GM19099 (cell line): ENCODE results near the gene SLC41A3.

ENCODE experiments used
- POLR2A ChIP-seq: IDR thresholded peaks from 3 replicates; pipeline ENCODE4 v1.6.1; 2011; ENCODE audit warnings: low read depth; ENCODE audit not compliant: insufficient read length; ENCODE audit errors: extremely low read depth

SLC41A3 gene

DNA sequence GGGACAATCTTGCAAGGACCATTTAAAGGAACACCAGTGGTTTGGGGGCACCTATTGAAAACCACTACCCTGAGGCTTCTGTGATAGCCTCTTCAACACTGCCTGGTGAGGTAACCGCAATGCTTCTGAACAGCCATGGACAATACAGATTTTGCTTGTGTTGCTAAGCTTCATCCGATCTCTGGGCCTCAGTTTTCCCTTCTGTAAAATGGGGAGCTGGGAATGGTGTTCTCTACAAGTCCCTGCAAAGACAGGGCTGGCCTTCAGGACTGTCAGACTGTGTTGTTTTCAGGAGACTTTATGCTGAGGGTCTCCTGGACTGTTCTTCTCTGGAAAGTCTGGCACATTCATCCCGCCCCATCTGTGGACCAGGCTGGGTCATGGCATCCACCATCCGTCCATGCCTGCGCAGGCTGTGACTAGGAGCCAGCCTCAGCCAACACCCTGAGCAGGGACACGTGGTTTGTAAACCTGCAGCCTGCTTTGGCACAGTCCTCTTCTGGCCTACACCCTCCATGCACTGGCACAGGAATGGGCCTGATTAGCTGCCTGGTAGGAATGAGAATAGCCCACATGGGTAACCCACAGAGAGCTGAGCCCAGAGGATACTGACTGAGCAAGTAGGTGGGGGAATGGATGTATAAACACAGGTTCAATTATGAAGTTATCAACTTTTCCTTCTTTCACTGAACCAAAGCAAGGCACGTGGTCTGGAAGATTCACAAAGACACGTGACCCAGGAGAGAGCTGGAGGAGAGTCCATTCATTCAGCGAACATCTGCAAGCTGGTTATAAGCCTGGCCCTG lies 59.7 kb downstream of the SLC41A3 start:
- no peak for TF ChIP-seq POLR2A

DNA sequence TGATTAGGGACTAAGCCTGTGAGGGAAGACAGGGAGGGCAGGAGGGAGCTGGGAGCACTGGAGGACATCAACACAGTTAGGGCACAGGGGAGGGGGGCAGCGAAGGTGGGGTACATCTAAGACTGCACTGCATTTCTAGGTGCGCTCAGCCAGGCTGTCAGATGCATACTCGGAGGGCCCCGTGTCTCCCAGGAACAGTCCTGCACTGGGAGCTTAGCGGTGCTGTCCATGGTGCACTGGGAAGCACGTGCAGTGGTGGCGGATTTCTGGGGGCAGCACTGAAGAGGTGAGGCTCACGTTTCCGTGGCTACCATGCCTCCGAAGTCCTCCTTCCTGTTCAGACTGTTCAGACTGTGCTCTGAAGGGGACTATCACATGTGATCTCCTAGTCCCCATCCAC lies 60.5 kb downstream of the SLC41A3 start:
- no peak for TF ChIP-seq POLR2A

DNA sequence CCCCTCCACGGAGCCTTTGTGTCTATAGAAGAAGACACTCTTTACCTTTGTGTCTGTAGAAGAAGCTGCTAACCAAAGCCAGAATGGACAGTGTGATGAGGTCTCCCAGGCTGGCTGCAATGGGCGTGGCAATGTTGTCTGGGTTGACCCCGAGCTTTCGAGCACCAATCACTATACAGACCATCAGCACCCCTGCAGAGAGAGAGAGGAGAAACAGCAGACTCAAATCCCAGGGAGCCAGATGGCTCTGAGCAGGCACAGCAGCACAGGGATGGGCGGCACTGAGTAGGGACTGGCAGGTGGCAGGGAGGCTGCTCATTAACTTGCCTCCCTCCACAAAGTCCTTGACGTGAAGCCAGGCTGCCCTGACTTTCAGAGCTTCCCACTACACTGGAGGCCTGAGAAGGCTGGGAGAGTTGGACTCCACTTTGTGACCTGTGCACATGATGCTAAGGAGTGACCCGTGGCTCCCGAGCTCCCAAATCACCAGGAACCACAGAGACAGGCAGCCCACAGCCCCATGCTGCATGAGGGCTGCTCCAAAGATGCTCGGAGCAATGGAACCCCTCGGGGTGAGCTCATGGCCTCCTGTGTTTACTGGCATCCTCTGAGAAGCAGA lies 61.1 kb downstream of the SLC41A3 start:
- TF ChIP-seq POLR2A, result no peak

DNA sequence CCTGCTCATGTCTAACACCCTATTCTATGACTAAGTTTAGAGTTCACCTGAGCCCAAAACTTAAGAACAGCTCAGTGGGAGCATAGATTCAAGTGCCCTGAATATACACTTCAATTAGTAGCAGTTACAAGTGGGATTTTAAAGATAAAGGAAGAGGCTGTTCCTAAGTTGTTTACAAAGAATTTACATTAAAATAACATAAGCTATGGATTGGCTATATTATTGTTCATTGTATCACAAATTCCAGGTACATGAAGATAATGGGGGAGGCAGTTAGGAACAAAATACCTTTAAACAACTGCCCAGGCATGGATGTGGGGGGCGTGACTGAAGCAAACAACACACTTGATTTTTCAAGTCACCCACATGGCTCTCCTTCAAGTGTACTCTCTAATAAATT lies 62.2 kb downstream of the SLC41A3 start:
- TF ChIP-seq POLR2A, result no peak

DNA sequence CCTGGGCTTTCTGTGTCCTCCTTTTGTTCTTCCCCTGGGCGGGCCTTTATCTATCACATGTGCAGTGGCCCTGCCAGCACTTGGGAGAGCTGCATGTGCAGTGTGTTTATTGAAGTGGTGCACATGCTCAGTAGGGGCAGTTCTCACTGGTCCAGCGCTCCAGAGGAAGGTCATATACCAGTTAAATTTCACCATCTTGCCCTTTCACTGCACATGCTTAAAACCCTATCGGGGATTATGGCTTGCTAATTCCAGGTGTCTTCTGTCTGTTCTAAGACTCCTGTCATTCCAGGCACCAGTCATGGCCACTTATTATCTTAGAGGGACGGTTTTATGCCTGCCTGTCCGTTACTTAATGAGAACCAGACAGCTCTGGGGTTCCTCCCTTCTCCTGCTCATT lies 62.7 kb downstream of the SLC41A3 start:
- TF ChIP-seq POLR2A, result no peak

DNA sequence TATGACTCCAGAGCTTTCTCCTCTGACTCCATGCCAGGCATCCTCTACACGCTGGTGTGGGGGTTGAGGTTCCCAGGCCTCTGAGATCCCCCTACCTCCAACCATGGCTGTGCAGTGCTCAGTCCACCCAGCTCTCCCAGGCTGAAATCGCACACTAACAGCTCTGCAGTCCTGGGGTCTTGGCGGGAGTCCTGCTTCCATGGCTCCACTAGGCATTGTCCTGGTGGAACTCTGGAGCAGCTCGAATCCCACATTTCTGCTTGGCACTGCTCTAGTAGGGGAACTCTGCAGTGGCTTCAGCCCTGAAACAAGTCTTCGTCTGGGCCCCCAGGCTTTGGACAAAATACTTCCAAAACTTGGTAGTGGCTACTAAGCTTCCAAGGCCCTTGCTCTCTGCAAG lies 64.2 kb downstream of the SLC41A3 start:
- TF ChIP-seq POLR2A, result no peak

DNA sequence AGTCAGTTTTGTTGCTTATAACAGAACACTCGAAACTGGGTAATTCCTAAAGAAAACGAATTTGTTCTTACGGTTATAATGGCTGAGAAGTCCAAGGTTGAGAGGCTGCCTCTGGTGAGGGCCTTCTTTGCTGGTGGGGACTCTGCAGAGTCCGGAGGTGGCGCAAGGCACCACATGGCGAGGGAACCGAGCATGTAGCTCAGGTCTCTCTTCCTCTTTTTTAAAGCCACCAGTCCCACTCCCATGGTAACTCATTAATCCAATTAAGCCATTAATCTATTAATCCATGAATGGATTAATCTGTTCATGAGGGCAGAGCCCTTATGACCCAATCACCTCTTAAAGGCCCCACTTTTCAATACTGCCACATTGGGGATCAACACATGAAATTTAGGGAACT lies 64.9 kb downstream of the SLC41A3 start:
- TF ChIP-seq POLR2A, result no peak

DNA sequence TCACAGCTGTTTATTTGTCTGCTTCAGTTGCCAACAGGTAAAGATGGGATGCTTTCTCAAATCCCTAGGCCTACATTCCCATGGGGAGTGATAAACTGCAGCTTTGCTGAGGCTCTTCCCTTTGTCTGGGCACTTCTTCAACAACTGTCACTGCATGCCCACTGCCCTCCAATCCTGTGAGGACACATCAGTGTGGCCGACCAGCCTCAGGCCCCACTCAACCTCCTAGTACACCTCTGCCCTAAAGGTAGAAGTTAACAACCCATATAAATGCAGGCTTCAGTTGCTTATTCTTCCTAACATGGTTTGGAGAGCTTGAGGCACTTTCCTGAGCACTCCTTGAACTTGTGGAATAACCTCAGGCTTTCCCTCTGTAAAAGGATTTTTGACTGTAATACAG lies 65.4 kb downstream of the SLC41A3 start:
- TF ChIP-seq POLR2A, result no peak

DNA sequence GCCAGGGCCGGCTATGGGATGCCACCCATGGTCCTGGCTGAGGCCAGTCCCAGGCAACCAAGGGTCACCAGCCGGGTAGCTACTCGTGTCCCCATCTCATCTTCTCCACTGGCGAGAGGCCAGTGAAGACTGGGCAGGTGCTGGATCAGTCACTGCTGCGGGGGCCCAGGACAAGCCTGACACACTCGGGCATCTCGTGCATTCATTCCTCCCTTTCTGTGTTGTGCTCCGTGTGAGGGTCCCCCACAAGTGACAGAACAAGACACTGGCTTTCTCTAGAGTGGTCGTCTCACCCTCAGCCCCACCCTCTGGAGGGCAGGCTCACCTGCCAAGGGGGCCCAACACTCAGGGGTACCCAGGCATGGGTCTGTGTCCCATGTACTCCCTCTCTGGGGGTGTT lies 66.6 kb downstream of the SLC41A3 start:
- no peak for TF ChIP-seq POLR2A

DNA sequence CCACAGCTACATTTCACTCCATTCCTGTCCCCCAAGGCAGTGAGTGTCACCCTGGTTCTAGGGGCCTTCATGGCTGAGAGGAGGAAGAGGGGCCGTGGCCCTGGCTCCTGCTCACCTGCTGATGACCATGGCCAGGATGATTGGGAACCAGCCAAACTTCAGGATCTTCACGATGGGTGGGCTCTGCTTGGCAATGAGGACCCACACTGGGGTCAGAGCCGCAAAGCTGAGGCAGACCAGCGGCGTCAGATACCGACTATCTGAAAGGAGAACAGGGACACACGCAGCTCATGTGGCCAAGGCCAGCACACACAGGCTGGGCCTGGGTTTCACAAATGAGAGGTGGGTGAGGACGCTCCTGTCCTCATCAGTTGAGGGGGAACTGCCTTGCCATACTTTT lies 67.3 kb downstream of the SLC41A3 start:
- no peak for TF ChIP-seq POLR2A

DNA sequence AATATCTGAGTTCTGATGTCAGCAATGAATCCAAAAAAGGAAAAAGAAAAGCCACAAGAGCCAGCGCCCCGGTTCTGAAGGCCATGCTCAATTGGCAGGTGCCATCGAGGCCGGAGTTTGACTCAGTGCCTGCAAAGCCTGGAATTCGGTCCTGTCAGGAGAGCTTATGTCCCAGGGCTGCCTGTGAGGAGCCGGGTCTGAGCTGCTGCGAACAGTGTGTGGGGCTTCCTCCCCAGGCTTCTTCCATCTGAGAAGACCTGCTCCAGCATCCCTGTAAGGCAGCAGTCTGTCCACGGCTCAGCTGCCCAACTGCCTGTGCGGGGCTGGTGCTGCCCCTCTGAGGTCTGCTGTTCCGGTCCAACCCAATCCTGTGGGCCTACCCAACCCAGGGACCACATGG lies 68.8 kb downstream of the SLC41A3 start:
- no peak for TF ChIP-seq POLR2A

DNA sequence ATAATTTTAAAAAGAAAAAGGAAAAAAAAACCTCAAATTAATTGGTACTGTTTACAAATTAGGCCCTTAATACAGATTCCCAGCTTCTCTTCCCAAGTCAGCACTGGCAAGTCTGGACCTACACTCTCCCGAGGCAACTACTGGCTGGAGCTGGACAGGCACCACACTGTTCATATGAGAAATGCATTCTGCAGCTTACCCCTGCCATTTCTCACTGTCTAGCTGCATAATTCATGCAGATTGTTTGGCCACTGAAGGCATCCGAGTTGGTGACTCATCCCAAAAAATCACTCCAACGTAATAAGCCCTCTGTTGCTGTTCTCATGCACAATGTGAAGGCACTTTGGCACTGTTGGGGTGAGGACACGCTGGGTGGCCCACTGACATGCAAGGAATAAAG lies 69.7 kb downstream of the SLC41A3 start:
- no peak for TF ChIP-seq POLR2A

DNA sequence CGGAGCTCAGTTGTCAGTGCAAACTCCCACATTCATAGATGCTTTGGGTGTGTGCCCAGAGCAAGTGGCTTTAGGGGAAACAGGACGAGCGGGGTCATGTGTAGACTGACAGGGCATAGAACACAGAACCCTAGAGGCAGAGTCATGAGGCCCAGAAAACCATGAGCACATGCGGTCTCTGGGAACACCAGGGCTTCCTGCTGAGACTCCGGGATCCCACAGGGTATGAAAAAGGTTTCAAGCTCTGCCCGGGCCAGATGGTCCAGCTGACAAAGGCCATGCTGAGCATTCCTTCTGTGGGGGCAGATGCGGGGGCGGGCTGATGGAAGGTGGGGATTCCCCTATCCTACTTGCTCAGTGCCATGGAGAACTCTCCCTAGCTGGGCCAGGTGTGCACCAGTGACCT lies 70.2 kb downstream of the SLC41A3 start:
- TF ChIP-seq POLR2A, result no peak

DNA sequence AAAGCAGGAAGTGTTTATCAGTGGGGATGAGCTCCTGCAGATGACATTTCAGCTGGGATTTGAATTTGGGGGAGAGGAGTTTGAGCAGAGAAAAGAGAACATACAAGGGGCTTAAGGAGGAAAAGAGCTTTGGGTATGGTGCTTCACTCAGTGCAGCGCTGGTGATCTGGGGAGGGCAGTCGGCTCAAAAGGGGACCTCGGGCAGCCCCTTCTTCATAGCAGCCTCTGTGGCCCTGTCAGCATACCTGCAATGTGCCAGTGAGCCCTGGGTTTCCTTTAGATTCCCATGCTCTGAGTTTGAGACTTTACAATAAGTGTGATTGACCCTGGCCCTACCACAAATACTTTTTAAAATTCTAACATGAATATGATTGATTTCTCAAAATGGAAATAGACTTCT lies 74.7 kb downstream of the SLC41A3 start:
- TF ChIP-seq POLR2A, result no peak

DNA sequence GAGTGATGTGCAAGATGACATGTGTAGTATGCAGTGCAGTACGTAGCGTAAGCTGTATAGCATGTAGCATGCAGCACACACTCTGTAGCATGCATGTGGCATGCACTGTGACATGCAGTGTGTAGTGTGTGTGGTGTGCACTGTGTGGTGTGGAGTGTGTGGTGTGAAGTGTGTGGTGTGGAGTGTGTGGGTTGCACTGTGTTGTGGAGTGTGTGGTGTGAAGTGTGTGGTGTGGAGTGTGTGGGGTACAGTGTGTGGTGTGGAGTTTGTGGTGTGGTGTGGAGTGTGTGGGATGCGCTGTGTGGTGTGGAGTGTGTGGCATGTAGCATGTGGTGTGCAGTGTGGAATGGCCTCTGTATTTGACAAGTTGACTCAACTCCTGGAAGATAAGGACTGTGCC lies 75.7 kb downstream of the SLC41A3 start:
- TF ChIP-seq POLR2A, result no peak

DNA sequence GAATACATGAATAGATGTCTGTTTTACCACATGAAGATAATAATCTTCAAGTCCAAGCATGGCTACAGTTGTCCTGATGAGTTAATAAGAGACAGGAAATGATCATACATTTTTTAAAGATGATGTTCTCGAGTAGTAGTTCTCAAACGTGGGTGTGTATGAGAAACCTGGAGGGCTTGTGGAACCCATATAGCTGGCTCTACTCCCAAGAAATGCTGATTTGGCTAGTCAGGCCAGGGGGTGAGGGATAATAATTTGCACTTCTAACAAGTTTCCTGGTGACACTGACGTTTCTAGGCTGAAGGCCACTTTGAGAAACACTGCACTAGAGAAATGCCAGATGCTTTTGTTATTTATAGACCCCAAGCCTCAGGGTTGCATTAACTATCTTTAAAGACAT lies 78.0 kb downstream of the SLC41A3 start:
- no peak for TF ChIP-seq POLR2A

DNA sequence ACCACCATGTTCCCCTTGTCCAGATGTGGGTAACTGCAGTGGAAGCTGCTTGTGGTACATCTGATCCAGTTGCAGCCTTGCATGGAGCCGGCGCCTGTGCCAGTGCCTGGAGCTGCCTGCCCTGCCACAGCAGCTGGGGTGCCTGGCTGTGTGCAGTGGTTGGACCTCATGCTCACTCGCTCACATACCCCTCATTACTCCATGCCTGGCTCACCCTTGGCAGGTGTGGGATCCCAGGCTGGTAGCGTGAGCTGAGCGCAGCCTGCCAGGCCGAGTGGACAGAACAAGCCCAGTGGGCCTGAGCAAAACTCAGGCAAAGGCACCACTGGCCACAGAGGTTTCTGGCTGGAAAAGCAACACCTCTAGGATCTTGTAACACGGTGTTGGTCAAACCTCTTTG lies 79.2 kb downstream of the SLC41A3 start:
- TF ChIP-seq POLR2A, result no peak

DNA sequence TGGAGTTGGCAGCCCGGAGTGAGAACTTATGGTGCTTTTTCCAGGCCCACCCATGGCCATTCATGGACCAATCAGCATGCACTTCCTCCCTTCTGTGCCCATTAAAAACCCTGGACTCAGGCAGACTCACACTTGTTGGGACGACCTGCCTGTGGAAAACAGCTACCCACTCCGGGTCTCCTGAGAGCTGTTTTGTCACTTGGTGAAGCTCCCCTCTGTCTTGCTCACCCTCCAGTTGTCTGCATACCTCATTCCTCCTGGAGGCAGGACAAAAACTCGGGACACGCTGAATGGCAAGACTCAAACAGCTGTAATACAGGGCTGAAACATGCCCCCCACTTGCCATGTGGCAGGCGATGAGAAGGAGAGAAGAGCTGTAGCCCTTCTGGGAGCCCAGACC lies 79.7 kb downstream of the SLC41A3 start:
- no peak for TF ChIP-seq POLR2A
